ENCODE data around the gene MAP2K6.

Gene MAP2K6

GRCh38 chr17:69497161-69497560 is 82.7 kb downstream of the MAP2K6 start:
- DNase-seq: no peak

- DNase-seq: no peak
Measured at GRCh38 chr17:69499318-69499717, 84.8 kb downstream of the MAP2K6 start.

GRCh38 chr17:69500911-69501429 is 86.5 kb downstream of the MAP2K6 start:
- DNase-seq: no peak

GRCh38 chr17:69501591-69502468 is 87.3 kb downstream of the MAP2K6 start:
- peak; percentile 75 for DNase-seq

- peak; percentile 23 for DNase-seq
Measured at GRCh38 chr17:69503711-69504110, 89.2 kb downstream of the MAP2K6 start.

GRCh38 chr17:69505740-69506139 is 91.2 kb downstream of the MAP2K6 start:
- DNase-seq: no peak

- no peak for DNase-seq
Measured at GRCh38 chr17:69506489-69506888, 92.0 kb downstream of the MAP2K6 start.

- DNase-seq: no peak
Measured at GRCh38 chr17:69508814-69509213, 94.3 kb downstream of the MAP2K6 start.

DNA sequence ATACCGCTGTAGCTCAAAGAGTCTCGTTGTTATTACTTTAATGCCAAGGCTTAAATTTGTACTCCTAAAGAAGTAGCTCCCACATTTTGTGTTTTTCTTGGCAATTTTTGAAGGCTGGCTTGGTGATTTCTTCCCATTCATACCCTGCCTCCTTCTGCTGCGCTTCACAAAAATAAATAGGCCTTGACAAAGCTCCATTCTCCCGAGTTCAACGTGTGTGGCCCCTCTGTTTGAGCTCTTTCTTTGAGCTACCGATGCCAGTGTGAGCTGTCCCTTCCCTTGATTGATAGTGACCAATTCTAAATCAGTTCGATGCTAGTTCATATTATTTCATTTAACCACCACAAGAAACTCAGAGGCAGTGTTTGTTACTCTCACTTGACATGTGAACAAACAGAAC is 96.8 kb downstream of the MAP2K6 start:
- no peak for DNase-seq

- DNase-seq: no peak
Measured at GRCh38 chr17:69512946-69513345, 98.4 kb downstream of the MAP2K6 start.

DNA sequence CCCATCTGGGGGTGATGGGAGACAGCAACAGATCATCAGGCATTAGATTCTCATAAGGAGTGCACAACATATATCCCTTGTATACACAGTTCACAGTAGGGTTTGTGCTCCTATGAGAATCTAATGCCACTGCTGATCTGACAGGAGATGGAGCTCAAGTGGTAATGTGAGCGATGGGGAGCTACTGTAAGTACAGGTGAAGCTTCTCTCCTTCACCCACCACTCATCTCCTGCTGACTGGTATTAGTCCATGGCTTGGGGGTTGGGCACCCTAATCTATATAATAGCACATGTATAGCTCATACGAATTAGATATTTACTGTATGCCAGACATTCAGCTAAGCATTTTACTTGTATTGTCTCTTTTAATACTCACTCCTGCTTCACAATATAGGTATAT is 101.7 kb downstream of the MAP2K6 start:
- DNase-seq: no peak

DNA sequence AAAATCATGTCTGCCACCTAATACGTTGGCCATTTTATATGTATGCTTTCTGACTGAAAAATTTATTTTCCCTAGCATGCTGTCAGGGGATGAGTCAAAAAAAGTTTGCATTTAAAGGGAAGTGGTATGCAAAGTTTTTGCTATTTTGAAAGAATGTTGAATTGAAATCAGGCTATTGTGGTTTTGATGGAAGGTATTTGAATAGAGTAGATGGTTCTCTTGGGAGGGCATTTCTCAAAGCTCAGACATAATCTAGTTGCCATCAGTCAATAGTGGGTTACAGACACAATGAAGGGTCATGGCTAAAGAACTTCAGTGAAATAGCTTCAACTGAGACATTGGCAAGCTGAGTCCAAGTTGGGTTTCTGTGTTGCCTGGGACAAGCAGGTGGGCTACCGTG is 102.4 kb downstream of the MAP2K6 start:
- peak; percentile 39 for DNase-seq

- no peak for DNase-seq
Measured at GRCh38 chr17:69518951-69519350, 104.5 kb downstream of the MAP2K6 start.

GRCh38 chr17:69523244-69523861 is 108.9 kb downstream of the MAP2K6 start:
- peak; percentile 68 for DNase-seq

DNA sequence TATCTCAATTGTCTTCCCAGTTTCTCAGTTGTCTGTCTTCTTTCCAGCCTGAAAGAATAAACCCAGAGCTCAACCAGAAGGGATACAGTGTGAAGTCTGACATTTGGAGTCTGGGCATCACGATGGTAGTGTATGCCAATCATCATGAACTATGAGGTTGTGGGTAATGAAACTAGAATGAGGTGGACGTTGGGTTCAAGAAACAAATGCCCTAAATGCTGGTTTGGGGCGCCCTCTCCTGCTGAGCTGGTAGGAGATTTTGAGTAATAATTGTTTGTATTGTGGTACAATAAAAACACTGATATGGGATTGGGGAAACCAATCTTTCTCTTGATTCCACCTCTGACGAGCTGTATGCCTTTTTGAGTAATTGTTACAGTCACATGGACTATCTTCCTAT is 110.4 kb downstream of the MAP2K6 start:
- no peak for DNase-seq

DNA sequence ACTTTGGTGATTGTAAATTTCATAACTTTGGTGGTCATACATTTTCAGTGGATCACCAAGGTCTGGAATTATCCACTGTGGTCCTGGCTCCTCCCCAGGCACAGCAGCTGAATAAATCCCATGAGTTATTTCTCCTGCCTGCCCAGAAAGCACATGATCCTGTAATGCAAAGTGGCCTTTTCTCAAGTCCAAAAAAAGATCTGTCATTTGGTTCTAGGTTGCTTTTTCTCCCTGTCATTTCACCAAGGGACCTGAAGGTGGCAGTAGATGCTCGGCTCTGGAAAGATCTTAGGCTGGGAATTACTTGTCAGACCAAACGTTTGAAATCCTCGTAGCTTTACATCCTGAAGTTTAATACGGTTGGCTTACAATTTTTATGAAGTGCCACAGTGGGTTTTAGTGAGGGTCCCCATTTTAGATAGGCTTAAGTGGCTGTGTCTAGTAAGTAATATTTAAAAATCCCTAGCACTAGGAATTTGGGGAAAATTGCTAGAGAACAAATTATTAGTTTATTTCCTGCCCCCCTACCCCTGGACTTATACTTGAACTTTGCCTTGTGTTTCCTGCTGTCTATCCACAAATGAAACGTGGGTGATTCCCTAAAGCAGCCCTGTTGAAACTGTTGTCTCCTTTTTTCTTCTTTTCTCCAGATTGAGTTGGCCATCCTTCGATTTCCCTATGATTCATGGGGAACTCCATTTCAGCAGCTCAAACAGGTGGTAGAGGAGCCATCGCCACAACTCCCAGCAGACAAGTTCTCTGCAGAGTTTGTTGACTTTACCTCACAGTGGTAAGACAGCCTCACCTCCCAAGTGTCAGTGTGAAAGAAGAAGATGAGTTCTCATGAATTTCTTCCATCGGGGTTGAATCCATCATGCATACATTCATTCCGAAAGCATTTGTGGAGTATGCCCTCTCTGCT is 111.7 kb downstream of the MAP2K6 start:
- peak; percentile 69 for DNase-seq

GRCh38 chr17:69528035-69528434 is 113.5 kb downstream of the MAP2K6 start:
- no peak for DNase-seq

DNA sequence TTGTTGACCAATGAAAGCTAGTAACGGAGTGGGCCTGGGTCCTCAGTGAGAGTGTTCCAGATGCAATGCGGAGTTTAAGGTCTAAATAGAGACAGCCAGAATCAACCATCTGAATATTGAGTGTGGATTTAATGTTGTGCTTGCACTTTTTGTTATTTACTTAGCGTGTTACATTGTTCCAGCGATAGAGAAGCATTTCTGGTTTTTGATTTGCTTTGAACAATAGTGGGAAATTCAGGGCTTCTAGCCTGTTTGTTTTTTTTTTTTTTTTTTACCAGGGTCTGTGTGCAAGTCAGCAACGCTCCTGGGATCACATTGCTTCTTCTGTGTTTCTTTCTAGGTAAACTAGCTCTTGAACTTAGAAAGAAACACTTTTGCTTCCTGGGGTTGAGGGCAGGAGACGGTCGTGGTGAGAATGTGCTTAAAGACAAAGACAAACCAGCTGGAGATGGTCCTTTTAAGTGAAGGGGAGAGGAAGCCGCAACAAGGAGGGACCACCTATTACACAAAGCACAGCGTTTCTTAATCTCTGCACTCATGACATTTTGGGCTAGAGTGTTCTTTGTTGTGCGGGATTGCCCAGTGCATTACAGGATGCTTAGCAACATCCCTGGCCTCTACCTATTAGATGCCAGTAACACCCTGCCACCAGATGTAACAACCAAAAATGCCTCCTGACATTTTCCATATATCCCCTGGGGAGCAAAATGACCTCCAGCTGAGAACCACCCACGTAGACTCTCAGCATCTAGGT is 119.2 kb downstream of the MAP2K6 start:
- DNase-seq: no peak

GRCh38 chr17:69534235-69534621 is 119.7 kb downstream of the MAP2K6 start:
- no peak for DNase-seq

GRCh38 chr17:69535016-69535570 is 120.6 kb downstream of the MAP2K6 start:
- no peak for DNase-seq

- DNase-seq: no peak
Measured at GRCh38 chr17:69538795-69539194, 124.3 kb downstream of the MAP2K6 start.

- DNase-seq: no peak
Measured at GRCh38 chr17:69539274-69539673, 124.8 kb downstream of the MAP2K6 start.
